PC-3 (cell line): Measurements from ENCODE around the gene RPL27.
"Not testable (repeated sequence)": the region's sequence is repeated elsewhere in the genome, so short reads cannot be mapped to it uniquely, and the experiment has no call there.

Experiments used
- CTCF ChIP-seq: fragments of 300-600 bp; sonication (generic); conservative IDR thresholded peaks from 2 replicates; pipeline ENCODE4 v1.5.1; 2017; ENCODE audit warnings: antibody characterized with exemption, low read depth, mild to moderate bottlenecking, low read length
- EZH2 ChIP-seq: fragments of 300-600 bp; sonication (generic); IDR thresholded peaks from one replicate; pipeline ENCODE4 v1.6.1; 2017; ENCODE audit warnings: antibody characterized with exemption, mild to moderate bottlenecking, low read length; ENCODE audit not compliant: unreplicated experiment
- EZH2phosphoT487 ChIP-seq: fragments of 300-600 bp; sonication (generic); IDR thresholded peaks from 2 replicates; pipeline ENCODE4 v1.6.1; 2018; ENCODE audit warnings: mild to moderate bottlenecking, antibody characterized with exemption, low read length, borderline replicate concordance

- not testable (repeated sequence) for TF ChIP-seq CTCF, EZH2phosphoT487, EZH2
Observed at GRCh38 chr17:42993913-42994312, 4.3 kb upstream of the RPL27 start.
